IMR-90 (cell line): ENCODE data around the gene CEP97. TPM values are rescaled to one million over a fixed set of nuclear protein-coding genes. Genes with fewer than 3 reads are reported as not detected.

Source experiments
- ATAC-seq: fragments of 200-7000 bp; cut with Tn5 transposase; 2 replicates; pipeline ENCODE4 v1.9.1; 2020; ENCODE audit warnings: low read depth, mild to moderate bottlenecking, moderate library complexity
- BruUV-seq: library from RNA; stranded (reverse); fragments of 400-500 nt; replicated peaks from 2 replicates; lab custom pipeline; 2021; lab: Mats Ljungman, UMichigan
- CTCF ChIA-PET: fragments of 300-600 bp; formaldehyde crosslinking; extraction: SDS; loops from one replicate; lab custom pipeline; 2021; ENCODE audit warnings: antibody characterized with exemption; lab: Yijun Ruan, JAX
- POLR2A ChIA-PET: fragments of 300-600 bp; sonication (Branson Sonifier 250); formaldehyde crosslinking; loops from one replicate; lab custom pipeline; 2022; ENCODE audit warnings: antibody characterized with exemption; ENCODE audit not compliant: unreplicated experiment; lab: Charles Lee
- DNase-seq: peaks from one replicate; pipeline ENCODE4 v3.0.0; 2013
- H2AFZ ChIP-seq: replicated peaks from 2 replicates; pipeline ENCODE3; 2013; ENCODE audit warnings: low read length, mild to moderate bottlenecking; ENCODE audit not compliant: poor library complexity
- H2AK5ac ChIP-seq: 2 replicates; pipeline ENCODE4 v1.6.1; 2013; ENCODE audit warnings: low read depth, low read length, inconsistent platforms
- H2AK9ac ChIP-seq: replicated peaks from 2 replicates; pipeline ENCODE3; 2013; ENCODE audit warnings: mild to moderate bottlenecking, low read depth, low read length, moderate library complexity; ENCODE audit not compliant: poor library complexity
- H2BK120ac ChIP-seq: 2 replicates; pipeline ENCODE4 v1.6.1; 2013; ENCODE audit warnings: low read depth, low read length, inconsistent platforms
- H2BK15ac ChIP-seq: 3 replicates; pipeline ENCODE4 v1.6.1; 2013; ENCODE audit warnings: low read depth, low read length, inconsistent platforms
- H2BK20ac ChIP-seq: 2 replicates; pipeline ENCODE4 v1.6.1; 2013; ENCODE audit warnings: low read depth, mild to moderate bottlenecking, inconsistent platforms, low read length, moderate library complexity
- H2BK5ac ChIP-seq: 2 replicates; pipeline ENCODE4 v1.6.1; 2013; ENCODE audit warnings: mild to moderate bottlenecking, low read depth, low read length, inconsistent platforms; ENCODE audit not compliant: poor library complexity, severe bottlenecking
- H3K14ac ChIP-seq: replicated peaks from 2 replicates; pipeline ENCODE4 v1.6.1; 2013; ENCODE audit warnings: low read depth, low read length, inconsistent platforms
- H3K18ac ChIP-seq: 2 replicates; pipeline ENCODE4 v1.6.1; 2013; ENCODE audit warnings: low read depth, low read length, control low read depth
- H3K23ac ChIP-seq: 2 replicates; pipeline ENCODE4 v1.6.1; 2013; ENCODE audit warnings: low read depth, low read length, inconsistent platforms
- H3K27ac ChIP-seq: 2 replicates; pipeline ENCODE4 v1.5.1; 2013; ENCODE audit warnings: mild to moderate bottlenecking, control low read depth, low read length; ENCODE audit not compliant: insufficient read depth
- H3K27me3 ChIP-seq: 2 replicates; pipeline ENCODE4 v1.6.1; 2013; ENCODE audit warnings: low read length; ENCODE audit not compliant: control insufficient read depth, insufficient read depth
- H3K36me3 ChIP-seq: 2 replicates; pipeline ENCODE4 v1.6.1; 2013; ENCODE audit warnings: low read length, mixed read lengths; ENCODE audit not compliant: control insufficient read depth, insufficient read depth
- H3K4ac ChIP-seq: 2 replicates; pipeline ENCODE4 v1.6.1; 2013; ENCODE audit warnings: low read depth, low read length, inconsistent platforms
- H3K4me1 ChIP-seq: 2 replicates; pipeline ENCODE4 v1.6.1; 2013; ENCODE audit warnings: low read length, mixed read lengths; ENCODE audit not compliant: control insufficient read depth, insufficient read depth
- H3K4me2 ChIP-seq: 2 replicates; pipeline ENCODE4 v1.6.1; 2013; ENCODE audit warnings: low read depth, mild to moderate bottlenecking, control low read depth, low read length, moderate library complexity
- H3K4me3 ChIP-seq: 2 replicates; pipeline ENCODE4 v1.5.1; 2013; ENCODE audit warnings: low read depth, mild to moderate bottlenecking, control low read depth, low read length, moderate library complexity; ENCODE audit not compliant: insufficient read depth
- H3K56ac ChIP-seq: 2 replicates; pipeline ENCODE4 v1.6.1; 2013; ENCODE audit warnings: low read length, inconsistent platforms; ENCODE audit not compliant: insufficient read depth; ENCODE audit errors: extremely low read depth
- H3K79me1 ChIP-seq, 2 experiments: 2 replicates each; pipeline ENCODE4 v1.6.1; 2013; ENCODE audit warnings: low read length in 2 of 2, inconsistent platforms in 1 of 2, low read depth in 1 of 2
- H3K9ac ChIP-seq: 2 replicates; pipeline ENCODE4 v1.6.1; 2013; ENCODE audit warnings: low read depth, low read length, control low read depth
- H3K9me1 ChIP-seq: 2 replicates; pipeline ENCODE4 v1.6.1; 2013; ENCODE audit warnings: low read length, inconsistent platforms; ENCODE audit not compliant: insufficient read depth
- H3K9me3 ChIP-seq: 2 replicates; pipeline ENCODE4 v1.6.1; 2013; ENCODE audit warnings: low read length; ENCODE audit not compliant: control insufficient read depth, insufficient read depth
- H4K20me1 ChIP-seq: 2 replicates; pipeline ENCODE4 v1.6.1; 2013; ENCODE audit warnings: low read length, inconsistent platforms; ENCODE audit not compliant: insufficient read depth
- H4K5ac ChIP-seq: 2 replicates; pipeline ENCODE4 v1.6.1; 2013; ENCODE audit warnings: mild to moderate bottlenecking, low read depth, low read length, control low read depth
- H4K8ac ChIP-seq, 2 experiments: 2 replicates each; pipeline ENCODE4 v1.6.1; 2013; ENCODE audit warnings: low read depth in 2 of 2, low read length in 2 of 2, control low read depth in 1 of 2, inconsistent platforms in 1 of 2
- H4K91ac ChIP-seq: 2 replicates; pipeline ENCODE4 v1.6.1; 2013; ENCODE audit warnings: low read depth, low read length, inconsistent platforms; ENCODE audit not compliant: insufficient read depth
- BHLHE40 ChIP-seq: fragments of 150-350 bp; IDR thresholded peaks from 2 replicates; pipeline ENCODE4 v1.6.1; 2016; ENCODE audit warnings: mild to moderate bottlenecking, low read depth, low read length
- CHD1 ChIP-seq: IDR thresholded peaks from 2 replicates; pipeline ENCODE4 v1.6.1; 2012; ENCODE audit warnings: low read depth, low read length, improper control_type of control experiment
- CTCF ChIP-seq: conservative IDR thresholded peaks from 2 replicates; pipeline ENCODE4 v1.5.1; 2012; ENCODE audit warnings: mild to moderate bottlenecking, low read depth, low read length, improper control_type of control experiment
- ELK1 ChIP-seq: fragments of 150-350 bp; IDR thresholded peaks from 2 replicates; pipeline ENCODE4 v1.6.1; 2016; ENCODE audit warnings: low read depth, mild to moderate bottlenecking, low read length, moderate library complexity, borderline replicate concordance
- FOS ChIP-seq: fragments of 150-350 bp; IDR thresholded peaks from 2 replicates; pipeline ENCODE4 v1.6.1; 2016; ENCODE audit warnings: low read depth, low read length
- MAFK ChIP-seq: IDR thresholded peaks from 2 replicates; pipeline ENCODE4 v1.6.1; 2012; ENCODE audit warnings: low read depth, low read length, improper control_type of control experiment
- MXI1 ChIP-seq: IDR thresholded peaks from 2 replicates; pipeline ENCODE4 v1.6.1; 2012; ENCODE audit warnings: low read depth, mild to moderate bottlenecking, low read length, moderate library complexity, borderline replicate concordance
- NFE2L2 ChIP-seq: fragments of 150-350 bp; IDR thresholded peaks from 2 replicates; pipeline ENCODE4 v1.6.1; 2016; ENCODE audit warnings: low read depth, mild to moderate bottlenecking, low read length
- POLR2A ChIP-seq: IDR thresholded peaks from 2 replicates; pipeline ENCODE4 v1.6.1; 2012; ENCODE audit warnings: mild to moderate bottlenecking, low read depth, low read length
- RAD21 ChIP-seq: IDR thresholded peaks from 2 replicates; pipeline ENCODE4 v1.6.1; 2012; ENCODE audit warnings: low read length, improper control_type of control experiment
- RCOR1 ChIP-seq: IDR thresholded peaks from 2 replicates; pipeline ENCODE4 v1.6.1; 2012; ENCODE audit warnings: mild to moderate bottlenecking, low read length, improper control_type of control experiment; ENCODE audit not compliant: insufficient replicate concordance
- RFX5 ChIP-seq: IDR thresholded peaks from 2 replicates; pipeline ENCODE4 v1.8.0; 2012; ENCODE audit warnings: low read depth, mild to moderate bottlenecking, low read length, moderate library complexity
- SMC3 ChIP-seq: fragments of 150-350 bp; IDR thresholded peaks from 2 replicates; pipeline ENCODE4 v1.6.1; 2016; ENCODE audit warnings: low read depth, mild to moderate bottlenecking, antibody characterized with exemption, low read length, moderate library complexity
- WGBS, 2 experiments: methylation state at CpG; one replicate each; pipeline versions ENCODE4 v1.1.5 to v1.1.7; 2013; ENCODE audit warnings: missing lambda C conversion rate in 2 of 2; ENCODE audit not compliant: insufficient read length in 1 of 2; ENCODE audit errors: extremely low coverage in 2 of 2; 5-methylcytosine and 5-hydroxymethylcytosine counted together
- dilution Hi-C: fragments of 300-500 bp; cut with HindIII; formaldehyde crosslinking; loops from one replicate; pipeline ENCODE4 v1.14.3; 2018; ENCODE audit warnings: low sequenced_read_pairs; ENCODE audit not compliant: unreplicated experiment
- in situ Hi-C: fragments of 300-500 bp; cut with MboI; formaldehyde crosslinking; loops from 3 replicates; pipeline ENCODE4 v1.14.3; 2019; ENCODE audit warnings: low sequenced_read_pairs, inconsistent platforms, mixed read lengths
- intact Hi-C: fragments of 100-400 bp; cut with micrococcal nuclease; formaldehyde crosslinking; loops from 2 replicates; pipeline ENCODE4 v1.10.0; 2022
- polyA plus RNA-seq, 3 experiments: library from polyadenylated mRNA; depleted of rRNA; stranded (reverse); fragments of >200 nt; gene quantifications; 2 replicates each; pipeline ENCODE4 v1.2.3, GENCODE V29; 2012; ENCODE audit warnings: low replicate concordance in 1 of 3
- total RNA-seq: library from RNA; depleted of rRNA; stranded (reverse); fragments of >200 nt; gene quantifications from 2 replicates; pipeline ENCODE4 v1.2.3, GENCODE V29; 2012

Gene CEP97
- total and polyA plus RNA-seq, 2 of the 4 experiments (the other 2 are of a cell fraction) = 2.0 to 21.9 TPM

GRCh38 chr3:101677436-101678286 lies 46.8 kb upstream of the CEP97 start:
- Histone ChIP-seq H4K8ac (peak overlapping the region in 1 of 2 experiments; percentile 27; a peak in 2 of 4 replicates), H4K5ac (no peak overlapping the region), H3K9me1 (0 out of 2 replicates have a peak, but pooled peaks cover 2% of the 10 kb centered on the region), H2AK9ac (peak overlapping the region; percentile 99), H4K91ac (no peak overlapping the region), H3K27me3 (no peaks in the 10 kb centered on the region), H3K4me1 (peaks cover 4% of the 10 kb centered on the region), H2AFZ (peak overlapping the region; percentile 100), H3K18ac (no peak overlapping the region), H3K4me3 (peak overlapping the region; percentile 14; the same call in 1 of the 2 replicates), H3K27ac (no peak overlapping the region), H3K14ac (no peak overlapping the region), H2BK5ac (no peak overlapping the region), H2BK15ac (no peak overlapping the region), H3K56ac (no peak overlapping the region), H3K4ac (no peak overlapping the region), H3K4me2 (peak overlapping the region; percentile 73), H4K20me1 (peaks cover 35% of the 10 kb centered on the region), H2BK120ac (no peak overlapping the region), H3K9me3 (no peaks in the 10 kb centered on the region), H3K9ac (no peak overlapping the region), H3K36me3 (peaks cover 19% of the 10 kb centered on the region), H2BK20ac (no peak overlapping the region), H3K79me1 (peaks cover 6 to 38% of the 10 kb centered on the region in 2 experiments; a peak in 3 of 4 replicates), H2AK5ac (no peak overlapping the region), H3K23ac (no peak overlapping the region)
- TF ChIP-seq RFX5 (no peak), CHD1 (no peak), RCOR1 (no peak), CTCF (no peak), POLR2A (no peak; the same call in 1 of the 2 replicates), RAD21 (no peak), FOS (no peak), MAFK (no peak), BHLHE40 (no peak), MXI1 (no peak), NFE2L2 (no peak), ELK1 (no peak), SMC3 (no peak)
- ATAC-seq (no peak; the same call in 1 of the 2 replicates), DNase-seq (no peak)
- BruUV-seq = no TSS peak
- ChIA-PET POLR2A (interaction anchor here (0.6 to 1.2 kb wide), 2 partner anchors 10 to 1959 kb away, joined by 3 to 5 read pairs; no protein-coding TSS in a partner anchor), CTCF (interaction anchor here (1.7 to 1.9 kb wide), 2 partner anchors 14 to 29 kb away, joined by 7 read pairs; no protein-coding TSS in a partner anchor)
- dilution Hi-C loops (no loop called here), in situ Hi-C loops (no loop called here), intact Hi-C loops (loop anchor here (10.0 kb wide), 1 partner anchor 1603 kb away; no protein-coding TSS in a partner anchor)
- 59% methylated on average over 14 of the region's 29 CpGs; no CpG with 5 or more reads in 1 of the 2 experiments for WGBS, 2 experiments
